Measurements from ENCODE around the gene DNAH3.

The DNAH3 gene

DNA sequence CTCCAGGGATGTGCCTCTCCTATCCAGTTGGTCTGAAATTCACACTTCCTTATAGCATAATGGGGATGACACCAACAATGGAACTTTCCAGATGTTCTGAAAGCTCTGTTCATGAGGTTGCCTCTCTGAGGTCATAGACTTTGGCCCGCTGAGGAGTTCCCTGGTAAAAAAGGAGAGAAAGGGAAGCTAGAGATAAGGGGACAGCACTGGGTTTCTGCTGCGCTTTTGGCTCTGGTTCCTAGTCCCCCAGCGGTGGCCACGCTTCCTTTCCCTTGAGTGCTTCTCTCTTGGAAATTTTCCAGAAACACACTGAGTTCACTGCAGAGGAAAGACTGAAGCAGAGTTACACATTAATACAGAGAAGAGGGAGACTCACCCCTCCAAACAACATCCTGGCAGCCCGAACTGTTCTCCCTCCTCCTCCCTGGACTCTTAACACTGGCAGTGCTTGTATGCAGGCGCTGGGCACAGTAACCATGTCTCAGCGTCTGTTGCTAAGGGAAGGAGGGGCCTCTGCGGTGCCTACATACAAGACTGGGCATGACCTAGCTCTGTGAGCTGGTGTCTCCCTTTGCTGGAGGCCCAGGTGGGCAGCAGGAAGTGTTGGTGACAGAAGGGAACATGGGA, at the start of gene DNAH3:
DNAH3 (minus strand) TSS at position 472 of the 627 bp plus-strand sequence. CDS start 527 bp downstream, outside the sequence.
- no peaks in the 10 kb centered on the region for H3K79me2 ChIP-seq (ENCODE audit: insufficient read depth, low read length)
- no peaks in the 10 kb centered on the region for H3K9me3 ChIP-seq (ENCODE audit: insufficient read depth, low read depth, low read length)
- no peak within 1 kb of the TSS for H3K4me2 ChIP-seq (ENCODE audit: low read depth, low read length, poor library complexity, severe bottlenecking)
- H3K9ac ChIP-seq (ENCODE audit: low read depth, low read length, poor library complexity, severe bottlenecking): no peak within 1 kb of the TSS
- no peaks in the 10 kb centered on the region for H4K20me1 ChIP-seq (ENCODE audit: insufficient read depth, low read length, poor library complexity, severe bottlenecking)
- H3K9me2 ChIP-seq (replicated peaks; ENCODE audit: low read depth, low read length): no peaks in the 10 kb centered on the region
- no peaks in the 10 kb centered on the region for H3K36me3 ChIP-seq (ENCODE audit: insufficient read depth, low read length)
- H3K4me3 ChIP-seq (ENCODE audit: low read length, poor library complexity, severe bottlenecking): no peak within 1 kb of the TSS
- no peaks in the 10 kb centered on the region for H3K27me3 ChIP-seq (ENCODE audit: insufficient read depth, low read length, poor library complexity, severe bottlenecking)
- H2AFZ ChIP-seq (ENCODE audit: low read length): peak within 1 kb of the TSS; percentile 46
- no peaks in the 10 kb centered on the region for H3F3A ChIP-seq (ENCODE audit: low read depth)
- TF ChIP-seq, protein P1, sequence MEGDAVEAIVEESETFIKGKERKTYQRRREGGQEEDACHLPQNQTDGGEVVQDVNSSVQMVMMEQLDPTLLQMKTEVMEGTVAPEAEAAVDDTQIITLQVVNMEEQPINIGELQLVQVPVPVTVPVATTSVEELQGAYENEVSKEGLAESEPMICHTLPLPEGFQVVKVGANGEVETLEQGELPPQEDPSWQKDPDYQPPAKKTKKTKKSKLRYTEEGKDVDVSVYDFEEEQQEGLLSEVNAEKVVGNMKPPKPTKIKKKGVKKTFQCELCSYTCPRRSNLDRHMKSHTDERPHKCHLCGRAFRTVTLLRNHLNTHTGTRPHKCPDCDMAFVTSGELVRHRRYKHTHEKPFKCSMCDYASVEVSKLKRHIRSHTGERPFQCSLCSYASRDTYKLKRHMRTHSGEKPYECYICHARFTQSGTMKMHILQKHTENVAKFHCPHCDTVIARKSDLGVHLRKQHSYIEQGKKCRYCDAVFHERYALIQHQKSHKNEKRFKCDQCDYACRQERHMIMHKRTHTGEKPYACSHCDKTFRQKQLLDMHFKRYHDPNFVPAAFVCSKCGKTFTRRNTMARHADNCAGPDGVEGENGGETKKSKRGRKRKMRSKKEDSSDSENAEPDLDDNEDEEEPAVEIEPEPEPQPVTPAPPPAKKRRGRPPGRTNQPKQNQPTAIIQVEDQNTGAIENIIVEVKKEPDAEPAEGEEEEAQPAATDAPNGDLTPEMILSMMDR (conservative IDR thresholded peaks at IDR 0.05; ENCODE audit: low read length): no peak
- TF ChIP-seq EZH2phosphoT487 (IDR thresholded peaks at IDR 0.05; ENCODE audit: borderline replicate concordance): no peak
- H3K4me1 ChIP-seq (ENCODE audit: insufficient read depth, low read length, poor library complexity, severe bottlenecking): no peaks in the 10 kb centered on the region

- no peak overlapping the region for H3K4me3 ChIP-seq (ENCODE audit: low read length, poor library complexity, severe bottlenecking)
- H3K9ac ChIP-seq (ENCODE audit: low read depth, low read length, poor library complexity, severe bottlenecking): no peak overlapping the region
- no peak overlapping the region for H2AFZ ChIP-seq (ENCODE audit: low read length)
- no peaks in the 10 kb centered on the region for H3K9me2 ChIP-seq (replicated peaks; ENCODE audit: low read depth, low read length)
- H3K79me2 ChIP-seq (ENCODE audit: insufficient read depth, low read length): no peaks in the 10 kb centered on the region
- no peaks in the 10 kb centered on the region for H3K9me3 ChIP-seq (ENCODE audit: insufficient read depth, low read depth, low read length)
- H3K4me1 ChIP-seq (ENCODE audit: insufficient read depth, low read length, poor library complexity, severe bottlenecking): no peaks in the 10 kb centered on the region
- no peaks in the 10 kb centered on the region for H3F3A ChIP-seq (ENCODE audit: low read depth)
- H4K20me1 ChIP-seq (ENCODE audit: insufficient read depth, low read length, poor library complexity, severe bottlenecking): no peaks in the 10 kb centered on the region
- no peak for TF ChIP-seq EZH2phosphoT487 (IDR thresholded peaks at IDR 0.05; ENCODE audit: borderline replicate concordance)
- TF ChIP-seq, protein P1 (conservative IDR thresholded peaks at IDR 0.05; ENCODE audit: low read length): no peak
- H3K4me2 ChIP-seq (ENCODE audit: low read depth, low read length, poor library complexity, severe bottlenecking): no peak overlapping the region
- no peaks in the 10 kb centered on the region for H3K36me3 ChIP-seq (ENCODE audit: insufficient read depth, low read length)
- no peaks in the 10 kb centered on the region for H3K27me3 ChIP-seq (ENCODE audit: insufficient read depth, low read length, poor library complexity, severe bottlenecking)
These were observed 49.1 kb upstream of the DNAH3 start for GRCh38 chr16:21199607-21200218.

GRCh38 chr16:21197621-21198020, 47.0 kb upstream of the DNAH3 start:
- Histone ChIP-seq H3K9me2 (replicated peaks; ENCODE audit: low read depth, low read length) (no peaks in the 10 kb centered on the region), H3K79me2 (ENCODE audit: insufficient read depth, low read length) (no peaks in the 10 kb centered on the region), H3K9me3 (ENCODE audit: insufficient read depth, low read depth, low read length) (no peaks in the 10 kb centered on the region), H4K20me1 (ENCODE audit: insufficient read depth, low read length, poor library complexity, severe bottlenecking) (no peaks in the 10 kb centered on the region), H3K36me3 (ENCODE audit: insufficient read depth, low read length) (no peaks in the 10 kb centered on the region), H3K9ac (ENCODE audit: low read depth, low read length, poor library complexity, severe bottlenecking) (no peak overlapping the region), H3F3A (ENCODE audit: low read depth) (no peaks in the 10 kb centered on the region), H2AFZ (ENCODE audit: low read length) (no peak overlapping the region), H3K4me3 (ENCODE audit: low read length, poor library complexity, severe bottlenecking) (no peak overlapping the region), H3K4me1 (ENCODE audit: insufficient read depth, low read length, poor library complexity, severe bottlenecking) (no peaks in the 10 kb centered on the region), H3K4me2 (ENCODE audit: low read depth, low read length, poor library complexity, severe bottlenecking) (no peak overlapping the region), H3K27me3 (ENCODE audit: insufficient read depth, low read length, poor library complexity, severe bottlenecking) (no peaks in the 10 kb centered on the region)
- TF ChIP-seq, protein P1 (conservative IDR thresholded peaks at IDR 0.05; ENCODE audit: low read length): no peak
- TF ChIP-seq EZH2phosphoT487 (IDR thresholded peaks at IDR 0.05; ENCODE audit: borderline replicate concordance): no peak

All from Loucy (cell line).